ENCODE measurements around the gene MACC1. TPM values are rescaled to one million over a fixed set of nuclear protein-coding genes. Genes with fewer than 3 reads are reported as not detected.
"Not testable (repeated sequence)": the region's sequence is repeated elsewhere in the genome, so short reads cannot be mapped to it uniquely, and the experiment has no call there.

MACC1 gene
- total RNA-seq, 4 donors from 2014 or later, result 0.21 to 2.4 (median 1.2) TPM

DNA sequence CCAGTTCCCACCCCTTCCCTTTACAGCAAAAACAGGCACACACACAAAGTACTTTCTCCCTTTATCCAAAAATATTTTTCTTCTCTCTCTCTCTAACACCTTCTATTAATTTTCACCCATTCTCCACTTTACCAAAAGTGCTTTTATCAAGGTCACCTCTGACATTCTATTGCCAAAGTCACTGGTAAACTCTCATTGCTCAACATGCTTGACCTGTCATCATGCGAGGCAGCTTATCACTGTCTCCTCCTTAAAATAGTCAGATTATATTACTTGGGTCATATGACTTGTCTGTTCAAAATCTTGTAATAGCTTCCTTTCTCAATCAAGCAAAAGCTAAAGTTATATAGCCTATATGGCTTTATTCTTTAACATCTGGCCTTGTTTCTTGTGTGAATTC lies 28.6 kb downstream of the MACC1 start:
- WGBS, 2 donors, result 97% methylated on average over 1 of the region's 1 CpG
- Histone ChIP-seq H3K4me1 (no peaks in the 10 kb centered on the region), H3K4me3 (no peak overlapping the region), H3K27me3 (no peaks in the 10 kb centered on the region), H3K27ac (no peak overlapping the region), H3K36me3 (no peaks in the 10 kb centered on the region), H3K9me3 (peaks cover 0 to 11% (median 0%) of the 10 kb centered on the region in 4 donors)
- TF ChIP-seq, protein P1, sequence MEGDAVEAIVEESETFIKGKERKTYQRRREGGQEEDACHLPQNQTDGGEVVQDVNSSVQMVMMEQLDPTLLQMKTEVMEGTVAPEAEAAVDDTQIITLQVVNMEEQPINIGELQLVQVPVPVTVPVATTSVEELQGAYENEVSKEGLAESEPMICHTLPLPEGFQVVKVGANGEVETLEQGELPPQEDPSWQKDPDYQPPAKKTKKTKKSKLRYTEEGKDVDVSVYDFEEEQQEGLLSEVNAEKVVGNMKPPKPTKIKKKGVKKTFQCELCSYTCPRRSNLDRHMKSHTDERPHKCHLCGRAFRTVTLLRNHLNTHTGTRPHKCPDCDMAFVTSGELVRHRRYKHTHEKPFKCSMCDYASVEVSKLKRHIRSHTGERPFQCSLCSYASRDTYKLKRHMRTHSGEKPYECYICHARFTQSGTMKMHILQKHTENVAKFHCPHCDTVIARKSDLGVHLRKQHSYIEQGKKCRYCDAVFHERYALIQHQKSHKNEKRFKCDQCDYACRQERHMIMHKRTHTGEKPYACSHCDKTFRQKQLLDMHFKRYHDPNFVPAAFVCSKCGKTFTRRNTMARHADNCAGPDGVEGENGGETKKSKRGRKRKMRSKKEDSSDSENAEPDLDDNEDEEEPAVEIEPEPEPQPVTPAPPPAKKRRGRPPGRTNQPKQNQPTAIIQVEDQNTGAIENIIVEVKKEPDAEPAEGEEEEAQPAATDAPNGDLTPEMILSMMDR (IDR thresholded peaks at IDR 0.05), result no peak
- TF ChIP-seq POLR2A (IDR thresholded peaks at IDR 0.05), result no peak
- TF ChIP-seq EP300 (IDR thresholded peaks at IDR 0.05), result no peak
- DNase-seq (ENCODE audit: low spot score in 2 of 2), result no peak

DNA sequence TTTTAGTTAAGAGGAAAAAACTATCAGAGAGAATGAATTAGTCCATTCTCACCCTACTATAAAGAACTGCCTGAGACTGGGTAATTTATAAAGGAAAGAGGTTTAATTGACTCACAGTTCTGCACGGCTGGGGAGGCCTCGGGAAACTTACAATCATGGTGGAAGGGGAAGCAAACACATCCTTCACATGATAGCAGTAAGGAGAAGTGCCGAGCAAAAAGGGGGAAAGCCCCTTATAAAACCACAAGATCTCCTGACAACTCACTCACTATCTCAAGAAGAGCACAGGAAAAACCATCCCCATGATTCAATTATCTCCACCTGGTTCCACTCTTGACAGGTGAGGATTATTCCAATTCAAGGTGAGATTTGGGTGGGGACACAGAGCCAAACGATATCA lies 29.3 kb downstream of the MACC1 start:
- not testable (repeated sequence) for DNase-seq (ENCODE audit: low spot score in 2 of 2); H3K36me3 ChIP-seq; H3K27ac ChIP-seq; H3K27me3 ChIP-seq; H3K4me1 ChIP-seq; H3K4me3 ChIP-seq
- peaks cover 0 to 11% (median 0%) of the 10 kb centered on the region in 4 donors for H3K9me3 ChIP-seq
- WGBS, 2 donors, result 55 to 59% methylated on average over 4 of the region's 4 CpGs

DNA sequence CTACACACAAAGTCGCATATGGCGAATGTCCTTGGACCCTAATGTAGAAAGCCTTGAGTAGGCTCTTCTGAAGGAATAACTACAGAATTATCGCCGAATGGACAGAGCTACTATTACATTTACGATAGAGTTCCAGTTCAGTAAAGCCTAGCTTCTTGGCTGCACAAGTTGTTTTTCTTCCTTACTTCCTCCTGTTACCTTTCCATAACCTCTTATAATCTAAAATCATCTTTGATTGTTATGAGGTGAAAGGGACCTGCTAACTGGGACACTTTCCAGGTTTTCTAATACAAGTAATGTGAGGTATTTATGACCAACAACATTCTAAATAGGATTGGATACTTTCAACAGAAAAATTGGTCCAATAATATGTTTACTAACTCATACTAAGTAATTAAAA lies 31.2 kb downstream of the MACC1 start:
- no peaks in the 10 kb centered on the region for H3K27me3 ChIP-seq
- WGBS, 2 donors, result 95 to 96% methylated on average over 5 of the region's 5 CpGs
- no peak for TF ChIP-seq POLR2A (IDR thresholded peaks at IDR 0.05)
- no peak for TF ChIP-seq EP300 (IDR thresholded peaks at IDR 0.05)
- peaks cover 0 to 11% (median 0%) of the 10 kb centered on the region in 4 donors for H3K9me3 ChIP-seq
- H3K4me1 ChIP-seq, result no peaks in the 10 kb centered on the region
- H3K4me3 ChIP-seq, result no peak overlapping the region
- no peaks in the 10 kb centered on the region for H3K36me3 ChIP-seq
- no peak overlapping the region for H3K27ac ChIP-seq
- DNase-seq (ENCODE audit: low spot score in 2 of 2), result no peak

DNA sequence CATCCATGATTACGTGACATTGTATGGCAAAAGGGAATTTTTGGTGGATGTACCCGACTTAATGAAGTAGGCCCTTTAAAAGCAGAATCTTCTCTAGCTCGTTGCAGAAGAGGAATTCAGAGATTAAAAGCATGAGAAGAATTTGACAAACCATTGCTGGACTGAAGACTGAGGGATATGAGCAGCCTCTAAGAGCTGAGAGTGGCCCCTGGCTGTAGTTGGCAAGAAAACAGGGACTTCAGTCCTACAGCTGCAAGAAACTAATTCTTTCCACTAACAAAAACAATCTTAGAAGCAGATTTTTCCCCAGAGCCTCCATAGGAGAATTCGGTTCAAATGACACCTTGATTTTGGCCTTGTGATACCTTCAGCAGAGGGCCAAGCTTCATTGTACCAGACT lies 34.1 kb downstream of the MACC1 start:
- 69 to 73% methylated on average over 4 of the region's 4 CpGs for WGBS, 2 donors
- TF ChIP-seq POLR2A (IDR thresholded peaks at IDR 0.05) (no peak), EP300 (IDR thresholded peaks at IDR 0.05) (no peak)
- TF ChIP-seq, protein P1 (IDR thresholded peaks at IDR 0.05), result no peak
- Histone ChIP-seq H3K9me3 (no peaks in the 10 kb centered on the region), H3K4me3 (no peak overlapping the region), H3K27ac (no peak overlapping the region), H3K27me3 (no peaks in the 10 kb centered on the region), H3K36me3 (no peaks in the 10 kb centered on the region), H3K4me1 (no peaks in the 10 kb centered on the region)
- DNase-seq (ENCODE audit: low spot score in 2 of 2), result no peak

DNA sequence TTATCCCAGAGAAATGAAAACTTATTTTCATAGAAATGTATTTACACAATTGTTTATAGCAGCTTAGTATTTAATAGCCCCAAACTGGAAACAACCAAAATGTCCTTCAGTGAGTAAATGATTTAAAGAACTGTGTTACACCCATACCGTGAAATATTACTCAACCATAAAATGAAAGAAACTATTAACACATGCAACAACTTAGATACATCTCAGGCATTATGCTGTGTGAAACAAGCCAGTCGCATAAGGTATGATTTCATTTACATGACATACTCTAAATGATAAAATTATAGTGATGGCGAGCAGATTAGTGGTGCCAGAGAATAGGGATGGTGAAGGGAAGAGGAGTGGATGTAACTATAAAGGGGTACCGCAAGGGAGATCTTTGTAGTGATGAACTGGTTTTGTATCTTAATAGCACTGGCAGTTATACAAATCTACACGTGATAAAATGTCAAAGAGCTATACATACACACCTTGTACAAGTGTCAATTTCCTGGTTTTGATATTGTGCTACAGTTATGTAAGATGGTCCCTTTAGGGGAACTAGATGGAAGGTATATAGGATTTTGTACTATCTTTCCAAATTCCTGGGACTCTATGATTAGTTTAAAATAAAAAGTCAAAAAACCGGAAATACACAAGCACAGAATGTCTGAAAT lies 40.5 kb downstream of the MACC1 start:
- TF ChIP-seq POLR2A (IDR thresholded peaks at IDR 0.05), result no peak
- TF ChIP-seq, protein P1 (IDR thresholded peaks at IDR 0.05), result no peak
- TF ChIP-seq EP300 (IDR thresholded peaks at IDR 0.05), result no peak
- H3K27me3 ChIP-seq, result no peaks in the 10 kb centered on the region
- H3K27ac ChIP-seq, result no peak overlapping the region
- no peaks in the 10 kb centered on the region for H3K4me1 ChIP-seq
- H3K36me3 ChIP-seq, result no peaks in the 10 kb centered on the region
- no peak overlapping the region for H3K4me3 ChIP-seq
- WGBS, 2 donors, result 71 to 73% methylated on average over 6 of the region's 6 CpGs
- DNase-seq (ENCODE audit: low spot score in 2 of 2), result no peak
- H3K9me3 ChIP-seq, result no peaks in the 10 kb centered on the region

DNA sequence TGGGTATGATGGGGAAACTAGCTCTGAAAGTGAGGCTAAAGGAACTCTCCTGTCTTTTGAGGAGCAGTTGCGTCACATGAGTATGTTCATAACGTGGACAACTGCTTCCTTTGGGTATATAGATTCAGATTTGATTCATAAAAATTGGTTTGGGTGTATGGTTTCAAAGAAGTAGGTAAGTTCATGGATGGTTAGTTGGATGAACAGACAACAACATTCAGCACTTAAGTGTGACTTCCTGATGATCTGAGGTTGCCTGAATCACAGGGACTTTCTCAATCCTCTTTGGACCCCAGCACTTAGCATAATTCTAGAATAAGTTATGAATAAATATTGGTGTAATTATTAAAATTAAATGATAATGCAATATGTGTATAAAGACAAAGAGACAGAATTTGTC lies 43.4 kb downstream of the MACC1 start:
- WGBS, 2 donors, result 82 to 85% methylated on average over 2 of the region's 2 CpGs

More for the DNA sequence above, 43.4 kb downstream of the MACC1 start:
- H3K9me3 ChIP-seq, result no peaks in the 10 kb centered on the region
- TF ChIP-seq EP300 (IDR thresholded peaks at IDR 0.05) (no peak), POLR2A (IDR thresholded peaks at IDR 0.05) (no peak)
- TF ChIP-seq, protein P1 (IDR thresholded peaks at IDR 0.05), result no peak
- no peak overlapping the region for H3K4me3 ChIP-seq
- H3K27ac ChIP-seq, result no peak overlapping the region
- no peaks in the 10 kb centered on the region for H3K36me3 ChIP-seq
- no peak for DNase-seq (ENCODE audit: low spot score in 2 of 2)
- H3K27me3 ChIP-seq, result no peaks in the 10 kb centered on the region
- no peaks in the 10 kb centered on the region for H3K4me1 ChIP-seq

Measured in tibial nerve (tissue), 4 donors.